Kidney (tissue), 14 donors: Measurements from ENCODE around the gene TNFSF9. TPM values are rescaled to one million over a fixed set of nuclear protein-coding genes. Genes with fewer than 3 reads are reported as not detected.

Experiments
- DNase-seq, 5 donors: peaks; one replicate each; pipeline ENCODE4 v3.0.0-alpha.2; 2013 to 2020
- FAIRE-seq: peaks from 2 replicates; lab custom pipeline; 2012; peaks lifted over from hg19 to GRCh38; lab: Jason Lieb, UNC
- H3K27ac ChIP-seq, 2 donors: one replicate each; pipeline ENCODE4 v1.7.0; 2013; ENCODE audit warnings: low read depth in 2 of 2, low read length in 2 of 2, inconsistent platforms in 1 of 2
- H3K27me3 ChIP-seq: one replicate; pipeline ENCODE4 v1.7.1; 2013; ENCODE audit warnings: low read length, inconsistent platforms; ENCODE audit not compliant: control insufficient read depth, insufficient read depth
- H3K36me3 ChIP-seq, 3 donors: one replicate each; pipeline versions ENCODE4 v1.7.0 to v1.7.1; 2013; ENCODE audit warnings: low read length in 3 of 3, control low read depth in 1 of 3, inconsistent platforms in 1 of 3; ENCODE audit not compliant: insufficient read depth in 3 of 3, control insufficient read depth in 2 of 3
- H3K4me1 ChIP-seq, 3 donors: one replicate each; pipeline versions ENCODE4 v1.7.0 to v1.7.1; 2013; ENCODE audit warnings: low read length in 3 of 3, inconsistent platforms in 1 of 3, low read depth in 1 of 3; ENCODE audit not compliant: control insufficient read depth in 2 of 3, insufficient read depth in 2 of 3
- H3K4me3 ChIP-seq, 3 donors: one replicate each; pipeline versions ENCODE4 v1.7.0 to v1.8.1; 2013; ENCODE audit warnings: low read length in 3 of 3, control low read depth in 1 of 3, inconsistent platforms in 1 of 3
- H3K9ac ChIP-seq, 3 donors: one replicate each; pipeline versions ENCODE4 v1.7.0 to v1.7.1; 2013; ENCODE audit warnings: low read length in 3 of 3, control low read depth in 1 of 3, inconsistent platforms in 1 of 3
- H3K9me3 ChIP-seq, 3 donors: one replicate each; pipeline versions ENCODE4 v1.7.0 to v1.7.1; 2013; ENCODE audit warnings: low read length in 3 of 3, control low read depth in 1 of 3, inconsistent platforms in 1 of 3; ENCODE audit not compliant: control insufficient read depth in 2 of 3, insufficient read depth in 1 of 3
- CTCF ChIP-seq: IDR thresholded peaks from 3 replicates; pipeline ENCODE4 v1.5.1; 2012; ENCODE audit warnings: mild to moderate bottlenecking, moderate library complexity, borderline replicate concordance; ENCODE audit not compliant: insufficient read depth; ENCODE audit errors: extremely low read depth
- intact Hi-C: fragments of 100-400 bp; cut with DNase I; formaldehyde crosslinking; loops from one replicate; pipeline ENCODE4 v1.11.1; 2022
- polyA plus RNA-seq: library from polyadenylated mRNA; stranded (reverse); fragments of 350-450 nt; fragmentation: Illumina TruSeq; extraction: RNeasy Lipid Tissue Mini Kit (QIAGEN cat#74804); gene quantifications from one replicate; pipeline ENCODE4 v1.2.3, GENCODE V29; 2014; ENCODE audit warnings: low read depth, low replicate concordance; ENCODE audit not compliant: insufficient read depth
- total RNA-seq: library from RNA; stranded (reverse); fragmentation: NEBNext Ultra II Directional; extraction: Animal tissue kit (Norgen Biotek cat#: 25700); gene quantifications from one replicate; pipeline ENCODE4 v1.2.1, GENCODE V29; 2021
- donor health status: control.
- donor health status: control.
- donor health status: control.
- donor health status: control.
- donor health status: control.
- donor health status: DM: yes; HTN: yes; CAD: no.
- donor health status: Normal renal cell carcinoma (clear cell type).

TNFSF9 gene
- total and polyA plus RNA-seq, 2 donors from 2014 or later = 0.62 to 1.1 TPM

GRCh38 chr19:6483235-6483634, 47.6 kb upstream of the TNFSF9 start:
- intact Hi-C loops = no loop called here
- no peak overlapping the region for H3K27ac ChIP-seq
- no peaks in the 10 kb centered on the region for H3K36me3 ChIP-seq
- TF ChIP-seq CTCF = no peak
- H3K27me3 ChIP-seq = no peaks in the 10 kb centered on the region
- H3K4me3 ChIP-seq = no peak overlapping the region
- no peaks in the 10 kb centered on the region for H3K4me1 ChIP-seq
- H3K9me3 ChIP-seq = no peaks in the 10 kb centered on the region
- DNase-seq = no peak
- H3K9ac ChIP-seq = no peak overlapping the region
- FAIRE-seq = no peak

- no peaks in the 10 kb centered on the region for H3K36me3 ChIP-seq
- no peak for DNase-seq
- no peak overlapping the region for H3K9ac ChIP-seq
- no peaks in the 10 kb centered on the region for H3K9me3 ChIP-seq
- FAIRE-seq = no peak
- no peaks in the 10 kb centered on the region for H3K4me1 ChIP-seq
- no peaks in the 10 kb centered on the region for H3K27me3 ChIP-seq
- no peak overlapping the region for H3K4me3 ChIP-seq
- intact Hi-C loops = no loop called here
- no peak overlapping the region for H3K27ac ChIP-seq
- TF ChIP-seq CTCF = no peak
These were observed 46.6 kb upstream of the TNFSF9 start for GRCh38 chr19:6484230-6484629.

GRCh38 chr19:6484831-6485230, 46.0 kb upstream of the TNFSF9 start:
- no peak for TF ChIP-seq CTCF
- no peak overlapping the region for H3K27ac ChIP-seq
- intact Hi-C loops = no loop called here
- no peaks in the 10 kb centered on the region for H3K36me3 ChIP-seq
- no peaks in the 10 kb centered on the region for H3K9me3 ChIP-seq
- H3K27me3 ChIP-seq = no peaks in the 10 kb centered on the region
- no peak overlapping the region for H3K4me3 ChIP-seq
- FAIRE-seq (no peak), DNase-seq (no peak)
- no peaks in the 10 kb centered on the region for H3K4me1 ChIP-seq
- H3K9ac ChIP-seq = no peak overlapping the region
